A549 (cell line): Measurements from ENCODE around the gene INPP4B. TPM values are rescaled to one million over a fixed set of nuclear protein-coding genes. Genes with fewer than 3 reads are reported as not detected.
A peak's percentile ranks its signal among the peaks of the same experiment; 100 is the strongest.

ENCODE experiments used
- ATAC-seq, 2 experiments: fragments of 200-7000 bp in 1 of 2; fragments of >200 bp in 1 of 2; cut with Nextera tagmentation in 1 of 2; cut with Tn5 transposase in 1 of 2; 3 replicates each; pipeline versions ENCODE4 v1.8.0 to v1.9.1; 2018 to 2020; ENCODE audit warnings: mild to moderate bottlenecking in 1 of 2, moderate library complexity in 1 of 2
- CTCF ChIA-PET: fragments of 300-600 bp; sonication (Branson Sonifier 250); formaldehyde crosslinking; extraction: SDS; loops from one replicate; lab custom pipeline; 2021; ENCODE audit warnings: antibody characterized with exemption, inconsistent platforms; lab: Yijun Ruan, JAX
- POLR2A ChIA-PET: fragments of 350-600 bp; formaldehyde crosslinking; extraction: SDS; loops from one replicate; lab custom pipeline; 2021; ENCODE audit warnings: antibody characterized with exemption, inconsistent platforms; lab: Yijun Ruan, JAX
- DNase-seq, 2 experiments: peaks; one replicate each; pipeline versions ENCODE4 v3.0.0 to v3.0.0-alpha.2; 2011 to 2016; ENCODE audit warnings: low read depth in 1 of 2, low spot score in 1 of 2
- FAIRE-seq: peaks from 2 replicates; lab custom pipeline; 2011; peaks lifted over from hg19 to GRCh38; lab: Jason Lieb, UNC
- H3K27ac ChIP-seq, 2 experiments: fragments of >200 bp; sonication (Bioruptor Twin); formaldehyde crosslinking; 3 replicates each; pipeline ENCODE4 v1.5.1; 2016 to 2017
- H3K4me1 ChIP-seq: fragments of >200 bp; sonication (Bioruptor Twin); formaldehyde crosslinking; 3 replicates; pipeline ENCODE4 v1.6.1; 2016
- H3K4me2 ChIP-seq: fragments of >200 bp; sonication (Bioruptor Twin); formaldehyde crosslinking; 3 replicates; pipeline ENCODE4 v1.6.1; 2016
- H3K4me3 ChIP-seq: fragments of >200 bp; sonication (Bioruptor Twin); formaldehyde crosslinking; 3 replicates; pipeline ENCODE4 v1.5.1; 2016
- H3K9me3 ChIP-seq: fragments of >200 bp; sonication (Bioruptor Twin); formaldehyde crosslinking; 3 replicates; pipeline ENCODE4 v1.6.1; 2016
- ATOH8 ChIP-seq: fragments of 250-450 bp; sonication (Bioruptor Pico); IDR thresholded peaks from 2 replicates; pipeline ENCODE4 v1.5.0; 2020; ENCODE audit warnings: low read depth, mild to moderate bottlenecking, moderate library complexity
- BCL3 ChIP-seq: fragments of >200 bp; sonication (Bioruptor Twin); formaldehyde crosslinking; IDR thresholded peaks from 3 replicates; pipeline ENCODE4 v1.6.1; 2016
- CBX8 ChIP-seq: fragments of 200-600 bp; sonication (generic); IDR thresholded peaks from 2 replicates; pipeline ENCODE4 v1.6.1; 2016
- CEBPB ChIP-seq, 2 experiments: fragments of >200 bp in 1 of 2; sonication (Bioruptor Twin) in 1 of 2; formaldehyde crosslinking in 1 of 2; IDR thresholded peaks; 2 replicates each; pipeline ENCODE4 v1.6.1; 2012 to 2016
- CHD2 ChIP-seq: fragments of 150-350 bp; IDR thresholded peaks from 2 replicates; pipeline ENCODE4 v1.6.1; 2014; ENCODE audit warnings: low read length; ENCODE audit not compliant: partially characterized antibody
- CHD4 ChIP-seq: fragments of 200-600 bp; sonication (generic); IDR thresholded peaks from 2 replicates; pipeline ENCODE4 v1.6.1; 2016; ENCODE audit warnings: antibody characterized with exemption, mild to moderate bottlenecking, borderline replicate concordance
- E2F6 ChIP-seq: IDR thresholded peaks from 2 replicates; pipeline ENCODE4 v1.6.1; 2012; ENCODE audit warnings: low read depth, borderline replicate concordance
- EHF ChIP-seq: fragments of 250-450 bp; sonication (Bioruptor Pico); IDR thresholded peaks from 2 replicates; pipeline ENCODE4 v1.5.0; 2020; ENCODE audit warnings: mild to moderate bottlenecking
- EHMT2 ChIP-seq: fragments of 200-600 bp; sonication (generic); IDR thresholded peaks from 2 replicates; pipeline ENCODE4 v1.6.1; 2016; ENCODE audit warnings: antibody characterized with exemption, low read depth, mild to moderate bottlenecking, moderate library complexity
- ELK1 ChIP-seq: fragments of 150-350 bp; IDR thresholded peaks from 2 replicates; pipeline ENCODE4 v1.6.1; 2014; ENCODE audit warnings: low read depth, mild to moderate bottlenecking, low read length
- EP300 ChIP-seq, 2 experiments: fragments of >200 bp; sonication (Bioruptor Twin); formaldehyde crosslinking; IDR thresholded peaks; 2 replicates in 1 of 2; 3 replicates in 1 of 2; pipeline ENCODE4 v1.6.1; 2016 to 2017
- ESRRA ChIP-seq: fragments of 150-350 bp; IDR thresholded peaks from 2 replicates; pipeline ENCODE4 v1.6.1; 2014; ENCODE audit warnings: mild to moderate bottlenecking, low read length, borderline replicate concordance
- FOSL2 ChIP-seq, 2 experiments: fragments of 450-650 bp in 1 of 2; fragments of >200 bp in 1 of 2; sonication (Bioruptor Twin) in 1 of 2; formaldehyde crosslinking; IDR thresholded peaks; 2 replicates each; pipeline versions ENCODE4 v1.5.0 to v1.6.1; 2016 to 2020; ENCODE audit warnings: mild to moderate bottlenecking in 1 of 2, moderate library complexity in 1 of 2
- GATA3 ChIP-seq: IDR thresholded peaks from 2 replicates; pipeline ENCODE4 v1.6.1; 2012; ENCODE audit warnings: borderline replicate concordance
- HDAC2 ChIP-seq: fragments of 200-600 bp; sonication (generic); IDR thresholded peaks from 2 replicates; pipeline ENCODE4 v1.6.1; 2016
- HEYL ChIP-seq: fragments of 250-450 bp; sonication (Bioruptor Pico); IDR thresholded peaks from 2 replicates; pipeline ENCODE4 v1.8.0; 2021; ENCODE audit warnings: mild to moderate bottlenecking, moderate library complexity
- HMGXB4 ChIP-seq: fragments of 250-450 bp; sonication (Bioruptor Pico); IDR thresholded peaks from 2 replicates; pipeline ENCODE4 v1.5.0; 2021; ENCODE audit warnings: mild to moderate bottlenecking, moderate library complexity, borderline replicate concordance
- HOXA7 ChIP-seq: fragments of 250-450 bp; sonication (Bioruptor Pico); IDR thresholded peaks from 2 replicates; pipeline ENCODE4 v1.5.0; 2020; ENCODE audit warnings: mild to moderate bottlenecking, moderate library complexity
- HOXB13 ChIP-seq: fragments of 250-450 bp; sonication (Bioruptor Pico); IDR thresholded peaks from 2 replicates; pipeline ENCODE4 v1.5.0; 2020; ENCODE audit warnings: low read depth, mild to moderate bottlenecking, moderate library complexity
- HOXB5 ChIP-seq: fragments of 250-450 bp; sonication (Bioruptor Pico); IDR thresholded peaks from 2 replicates; pipeline ENCODE4 v1.5.0; 2020; ENCODE audit warnings: mild to moderate bottlenecking, moderate library complexity
- JUN ChIP-seq, 2 experiments: fragments of >200 bp; sonication (Bioruptor Twin); formaldehyde crosslinking; IDR thresholded peaks; 2 replicates in 1 of 2; 3 replicates in 1 of 2; pipeline ENCODE4 v1.6.1; 2016 to 2017
- JUNB ChIP-seq: fragments of >200 bp; sonication (Bioruptor Twin); formaldehyde crosslinking; IDR thresholded peaks from 2 replicates; pipeline ENCODE4 v1.6.1; 2016
- KDM1A ChIP-seq: fragments of 200-600 bp; sonication (generic); IDR thresholded peaks from 2 replicates; pipeline ENCODE4 v1.6.1; 2016; ENCODE audit warnings: low read depth, mild to moderate bottlenecking
- KDM5A ChIP-seq: fragments of 200-600 bp; sonication (generic); IDR thresholded peaks from 2 replicates; pipeline ENCODE4 v1.6.1; 2016; ENCODE audit warnings: antibody characterized with exemption, mild to moderate bottlenecking
- MAZ ChIP-seq: fragments of 150-350 bp; IDR thresholded peaks from 2 replicates; pipeline ENCODE4 v1.6.1; 2014; ENCODE audit warnings: antibody characterized with exemption, low read depth, low read length, borderline replicate concordance
- NFE2L2 ChIP-seq: fragments of 150-350 bp; conservative IDR thresholded peaks from 2 replicates; pipeline ENCODE4 v1.6.1; 2014; ENCODE audit warnings: low read length
- RAD21 ChIP-seq, 2 experiments: fragments of >200 bp in 1 of 2; sonication (Bioruptor Twin) in 1 of 2; formaldehyde crosslinking in 1 of 2; IDR thresholded peaks in 1 of 2; conservative IDR thresholded peaks in 1 of 2; 2 replicates in 1 of 2; 3 replicates in 1 of 2; pipeline ENCODE4 v1.6.1; 2012 to 2018; ENCODE audit warnings: inconsistent platforms in 1 of 2
- RARB ChIP-seq: fragments of 250-450 bp; sonication (Bioruptor Pico); IDR thresholded peaks from 2 replicates; pipeline ENCODE4 v1.8.0; 2021; ENCODE audit warnings: mild to moderate bottlenecking, moderate library complexity
- RFX5 ChIP-seq: fragments of 450-650 bp; IDR thresholded peaks from 2 replicates; pipeline ENCODE4 v1.7.1; 2014; ENCODE audit warnings: antibody characterized with exemption, mild to moderate bottlenecking, moderate library complexity
- RNF2 ChIP-seq: fragments of 200-600 bp; sonication (generic); IDR thresholded peaks from 2 replicates; pipeline ENCODE4 v1.6.1; 2016; ENCODE audit warnings: low read depth, mild to moderate bottlenecking, antibody characterized with exemption, moderate library complexity, borderline replicate concordance
- SMC3 ChIP-seq: fragments of >200 bp; sonication (Bioruptor Twin); formaldehyde crosslinking; IDR thresholded peaks from 3 replicates; pipeline ENCODE4 v1.6.1; 2018; ENCODE audit warnings: inconsistent platforms
- SREBF2 ChIP-seq: fragments of 450-650 bp; IDR thresholded peaks from 2 replicates; pipeline ENCODE4 v1.6.1; 2014; ENCODE audit warnings: mild to moderate bottlenecking, moderate library complexity
- TP53 ChIP-seq: fragments of 250-450 bp; sonication (Bioruptor Pico); IDR thresholded peaks from 2 replicates; pipeline ENCODE4 v1.5.0; 2021; ENCODE audit warnings: mild to moderate bottlenecking, moderate library complexity
- ZC3H11A ChIP-seq: fragments of 450-650 bp; IDR thresholded peaks from 2 replicates; pipeline ENCODE4 v1.6.1; 2014; ENCODE audit warnings: antibody characterized with exemption, mild to moderate bottlenecking
- ZFP36 ChIP-seq: fragments of 450-650 bp; IDR thresholded peaks from 2 replicates; pipeline ENCODE4 v1.6.1; 2014; ENCODE audit warnings: borderline replicate concordance; ENCODE audit not compliant: partially characterized antibody
- ZNF302 ChIP-seq: fragments of 250-450 bp; sonication (Bioruptor Pico); IDR thresholded peaks from 2 replicates; pipeline ENCODE4 v1.9.0; 2021; ENCODE audit warnings: inconsistent platforms, mild to moderate bottlenecking, moderate library complexity
- ZSCAN20 ChIP-seq: fragments of 250-450 bp; sonication (Bioruptor Pico); IDR thresholded peaks from 2 replicates; pipeline ENCODE4 v1.8.0; 2022; ENCODE audit warnings: mild to moderate bottlenecking, moderate library complexity
- WGBS: methylation state at CpG from one replicate; pipeline ENCODE4 v1.1.6; 2017; ENCODE audit errors: missing lambda C conversion rate; 5-methylcytosine and 5-hydroxymethylcytosine counted together
- polyA plus RNA-seq, 4 experiments: library from polyadenylated mRNA; depleted of rRNA in 3 of 4; stranded (reverse); fragments of >200 nt; fragmentation: RNase III in 1 of 4; extraction: RNeasy Plus Mini Kit Qiagen cat#74134 plus additional on column Dnase treatment in 1 of 4; gene quantifications; 2 replicates in 3 of 4; 3 replicates in 1 of 4; pipeline ENCODE4 v1.2.3, GENCODE V29; 2011 to 2017

The INPP4B gene
- polyA plus RNA-seq, 2 of the 4 experiments (the other 2 are of a cell fraction) = 7.2 to 14.9 TPM

GRCh38 chr4:142091691-142092182, 754.4 kb downstream of the INPP4B start:
- peak; percentile 98 for FAIRE-seq
- DNase-seq = peak; percentile 10 to 93
- ChIA-PET CTCF (interaction anchor here (0.7 to 1.0 kb wide), 2 partner anchors 112 to 746 kb away, joined by 3 to 4 read pairs; no protein-coding TSS in a partner anchor), POLR2A (interaction anchor here (1.3 kb wide), 1 partner anchor 521 kb away, joined by 5 read pairs; no protein-coding TSS in a partner anchor)
- ATAC-seq = peak; percentile 83 to 87
- Histone ChIP-seq H3K4me3 (no peak overlapping the region), H3K4me1 (peaks cover 59% of the 10 kb centered on the region), H3K27ac (peak overlapping the region; percentile 88 to 93), H3K4me2 (peak overlapping the region; percentile 65), H3K9me3 (peaks cover 5% of the 10 kb centered on the region; the same call in 1 of the 3 replicates)
- WGBS = 0% methylated on average over 4 of the region's 4 CpGs
- TF ChIP-seq CHD2 (no peak), HEYL (CRISPR knock-in tag) (0 out of 2 replicates have a peak, but pooled peaks have one; percentile 26), JUNB (no peak; the same call in none of the 2 replicates), CBX8 (no peak), RFX5 (no peak), SREBF2 (no peak), JUN (IDR thresholded peaks at IDR 0.05) (peak in 1 of 2 experiments; percentile 55; a peak in 2 of 5 replicates), ATOH8 (CRISPR knock-in tag) (peak; percentile 20; the same call in 1 of the 2 replicates), KDM1A (no peak), SMC3 (no peak; the same call in 2 of the 3 replicates), NFE2L2 (no peak), ZSCAN20 (CRISPR knock-in tag) (0 out of 2 replicates have a peak, but pooled peaks have one; percentile 57), ZC3H11A (no peak), EHF (CRISPR knock-in tag) (no peak), HOXB13 (CRISPR knock-in tag) (peak; percentile 69; the same call in 1 of the 2 replicates), E2F6 (no peak), RNF2 (no peak), EHMT2 (no peak), HOXB5 (CRISPR knock-in tag) (peak; percentile 42; the same call in 1 of the 2 replicates), HOXA7 (CRISPR knock-in tag) (no peak), ZNF302 (CRISPR knock-in tag) (no peak), CHD4 (no peak), MAZ (no peak), RAD21 (conservative IDR thresholded peaks at IDR 0.05 in 1 of 2, IDR thresholded peaks at IDR 0.05 in 1 of 2) (peak in 1 of 2 experiments; percentile 12; a peak in 2 of 5 replicates), CEBPB (IDR thresholded peaks at IDR 0.05) (peak in 1 of 2 experiments; percentile 67; a peak in 1 of 4 replicates), RARB (CRISPR knock-in tag) (no peak), HMGXB4 (no peak), ELK1 (no peak), KDM5A (no peak), HDAC2 (no peak), ZFP36 (no peak), GATA3 (peak; percentile 84), TP53 (CRISPR knock-in tag) (no peak), FOSL2 (IDR thresholded peaks at IDR 0.05) (0 out of 2 replicates have a peak, but pooled peaks have one; percentile 37), FOSL2 (CRISPR knock-in tag; IDR thresholded peaks at IDR 0.05) (peak; percentile 84), EP300 (IDR thresholded peaks at IDR 0.05) (peak; percentile 45 to 70; a peak in 4 of 5 replicates), ESRRA (no peak), BCL3 (no peak)
